ENCODE measurements around the gene AKAP6.
"Not testable (repeated sequence)": the region's sequence is repeated elsewhere in the genome, so short reads cannot be mapped to it uniquely, and the experiment has no call there.

The AKAP6 gene

DNA sequence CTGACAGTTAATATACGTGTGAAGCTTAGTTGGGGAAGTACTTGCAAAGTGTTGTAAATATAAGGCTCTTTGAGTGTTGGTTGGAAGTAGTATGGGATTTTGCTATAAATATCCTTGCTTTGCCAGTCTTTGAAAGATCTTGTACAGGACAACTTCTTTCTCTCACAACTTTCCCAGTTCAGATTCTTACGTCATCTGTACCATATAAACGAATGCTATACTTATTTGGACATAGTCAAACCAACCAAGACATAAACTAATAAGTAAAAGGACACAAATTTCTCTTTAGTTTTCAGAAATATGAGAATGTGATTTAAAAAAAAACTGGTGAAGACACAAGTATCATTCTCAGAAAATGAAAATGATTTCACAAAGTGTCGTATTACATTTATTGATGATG, 456.5 kb downstream of the AKAP6 start:
- no peak for DNase-seq

DNA sequence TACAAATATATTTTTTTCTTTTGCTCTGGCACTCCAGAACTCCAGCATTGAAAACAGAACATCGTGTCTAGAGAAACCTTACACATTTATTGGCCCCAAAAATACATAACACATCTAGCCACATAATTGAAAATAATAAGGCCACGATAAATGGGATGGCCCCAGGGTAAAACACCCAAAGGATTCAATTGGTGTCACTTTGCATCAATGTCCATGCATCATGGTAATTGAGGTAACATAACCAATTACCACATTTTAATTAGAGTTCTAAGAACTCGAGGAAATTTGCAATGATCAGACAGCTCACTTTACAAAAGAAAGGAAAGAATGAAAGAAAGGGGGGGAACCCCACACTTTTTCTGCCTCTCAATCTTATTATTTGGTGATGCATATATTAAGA, 457.8 kb downstream of the AKAP6 start:
- DNase-seq: no peak

DNA sequence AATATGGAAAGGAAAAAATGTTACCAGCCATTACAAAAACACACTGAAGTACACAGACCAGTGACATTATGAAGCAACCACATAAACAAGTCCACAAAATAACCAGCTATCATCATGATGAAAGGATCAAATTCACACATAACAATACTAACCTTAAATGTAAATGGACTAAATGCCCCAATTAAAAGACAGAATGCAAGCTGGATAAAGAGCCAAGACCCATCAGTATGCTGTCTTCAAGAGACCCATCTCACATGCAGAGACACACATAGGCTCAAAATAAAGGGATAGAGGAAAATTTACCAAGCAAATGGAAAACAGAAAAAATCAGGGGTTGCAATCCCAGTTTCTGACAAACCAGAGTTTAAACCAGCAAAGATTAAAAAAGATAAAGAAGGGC, 463.9 kb downstream of the AKAP6 start:
- not testable (repeated sequence) for DNase-seq

DNA sequence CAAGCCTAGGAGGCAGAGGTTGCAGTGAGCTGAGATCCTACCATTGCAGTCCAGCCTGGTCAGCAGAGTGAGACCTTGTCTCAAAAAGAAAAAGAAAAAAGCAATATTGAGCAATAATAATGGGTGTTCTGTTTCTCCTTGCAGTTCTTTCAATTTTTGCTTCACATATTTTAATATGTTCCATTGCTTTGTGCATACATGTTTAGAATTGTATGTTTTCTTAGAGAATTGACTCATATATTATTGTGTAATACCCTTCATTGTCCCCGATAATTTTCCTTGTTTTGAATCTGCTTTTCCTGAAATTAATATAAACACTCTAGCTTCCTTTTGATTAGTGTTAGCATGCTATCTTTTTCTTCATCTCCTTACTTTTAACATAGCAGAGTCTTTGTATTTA, 471.2 kb downstream of the AKAP6 start:
- DNase-seq: no peak

DNA sequence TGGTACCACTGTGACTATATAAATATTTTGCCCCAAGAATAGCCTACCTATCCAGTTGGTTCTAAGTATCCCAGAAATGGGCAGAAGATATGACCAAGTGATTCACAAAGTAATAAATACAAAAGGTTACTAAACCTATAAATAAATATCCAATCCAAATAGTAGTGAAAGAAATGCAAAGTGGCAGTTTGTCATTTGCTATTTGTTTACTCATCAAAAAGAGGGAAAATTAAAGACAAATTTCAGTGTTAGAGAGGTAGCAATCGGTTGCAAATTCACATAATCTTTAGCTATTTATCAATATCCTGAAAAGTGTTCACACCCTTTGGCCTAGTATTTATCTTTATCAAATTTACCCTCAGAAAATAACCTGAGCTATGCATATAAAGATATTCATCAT, 473.2 kb downstream of the AKAP6 start:
- no peak for DNase-seq

DNA sequence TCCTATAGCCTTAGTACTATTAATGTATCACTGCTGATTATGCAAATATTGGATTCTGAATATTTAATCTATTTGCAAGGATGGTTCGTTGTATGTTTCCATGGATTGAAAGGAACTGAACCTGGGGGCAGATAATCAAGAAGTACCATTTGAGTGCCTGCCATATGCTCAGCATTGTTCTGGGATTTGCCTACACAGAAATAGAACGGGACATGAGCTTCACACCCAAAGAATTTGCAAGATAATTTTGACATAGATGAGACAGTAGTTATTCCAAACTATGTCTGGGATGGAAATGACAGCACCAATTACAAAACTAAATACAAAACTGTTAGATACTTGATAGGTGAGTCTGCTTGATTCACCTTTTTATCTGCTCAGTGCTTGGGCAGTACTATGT, 476.9 kb downstream of the AKAP6 start:
- no peak for DNase-seq

DNA sequence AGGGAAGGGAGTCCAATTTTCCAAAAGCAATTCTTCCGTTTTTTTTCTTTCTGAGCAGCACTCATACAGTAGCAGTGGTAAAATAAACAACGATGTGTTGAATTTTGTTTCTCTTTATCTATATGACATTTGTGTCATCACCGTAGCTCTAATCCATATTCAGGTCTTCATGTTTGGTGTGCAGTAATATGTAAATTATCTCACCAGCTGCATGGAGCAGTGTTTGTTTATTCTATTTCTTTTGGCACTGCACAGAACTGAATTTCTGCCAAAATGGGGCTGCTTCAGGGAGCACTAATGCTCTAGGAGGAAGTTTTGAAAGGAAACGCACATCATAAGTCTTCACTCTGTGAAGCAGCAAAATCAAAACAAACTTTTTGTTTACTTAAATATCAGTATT, 479.5 kb downstream of the AKAP6 start:
- DNase-seq: peak; percentile 75

DNA sequence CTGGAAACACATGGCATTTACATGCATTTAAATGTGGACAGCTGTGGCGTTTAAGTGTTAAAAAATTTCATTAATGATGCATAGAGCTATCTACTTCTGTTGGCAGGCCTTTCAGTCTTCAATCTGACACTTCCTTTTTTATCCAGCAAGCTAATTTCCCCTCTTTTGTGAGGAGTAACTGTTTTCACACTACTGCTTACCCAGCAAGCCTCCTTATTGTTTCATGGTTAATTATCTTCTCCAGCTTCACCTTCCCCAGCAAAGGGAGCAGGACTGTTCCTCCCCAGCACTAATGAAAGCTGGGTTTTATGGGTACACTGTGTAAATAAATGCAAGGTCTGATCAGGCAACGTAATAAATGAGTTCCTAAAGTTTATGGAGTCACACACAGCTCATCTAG, 480.2 kb downstream of the AKAP6 start:
- DNase-seq: peak; percentile 40

DNA sequence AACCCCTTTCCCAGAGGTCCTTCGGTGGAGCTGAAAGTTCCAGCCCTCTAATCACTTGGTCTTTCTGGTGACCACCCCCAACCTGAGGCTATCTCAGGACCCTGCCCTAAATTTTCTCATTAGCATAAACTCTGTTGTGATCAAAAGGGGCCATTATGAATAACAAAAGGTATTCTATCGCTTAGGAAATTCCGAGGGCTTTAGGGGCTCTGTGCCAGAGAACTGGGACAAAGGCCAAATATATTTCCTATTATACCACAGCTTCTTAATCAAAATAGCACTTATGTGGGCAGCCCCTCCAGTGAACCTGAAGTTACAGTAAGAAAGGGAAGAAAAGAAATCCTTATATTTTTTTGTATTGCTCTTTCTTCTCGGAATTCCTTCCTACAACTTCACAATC, 484.3 kb downstream of the AKAP6 start:
- no peak for DNase-seq

DNA sequence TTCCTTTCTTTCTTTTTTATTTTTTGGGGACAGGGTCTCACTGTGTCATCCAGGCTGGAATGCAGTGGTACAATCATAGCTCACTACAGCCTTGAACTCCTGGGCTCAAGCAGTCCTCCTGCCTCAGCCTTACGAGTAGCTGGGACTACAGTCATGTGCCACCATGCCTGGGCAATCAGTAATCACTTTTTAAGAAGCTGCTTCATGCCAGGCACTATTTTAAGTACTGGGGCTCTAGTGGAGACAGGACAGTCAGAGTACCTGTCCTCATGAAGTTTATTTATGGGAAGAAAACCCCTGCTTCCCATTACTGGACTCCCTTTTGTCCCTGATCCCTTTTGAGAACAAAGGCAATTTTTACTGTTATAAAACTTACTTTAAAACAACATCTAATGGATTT, 485.6 kb downstream of the AKAP6 start:
- DNase-seq: no peak

DNA sequence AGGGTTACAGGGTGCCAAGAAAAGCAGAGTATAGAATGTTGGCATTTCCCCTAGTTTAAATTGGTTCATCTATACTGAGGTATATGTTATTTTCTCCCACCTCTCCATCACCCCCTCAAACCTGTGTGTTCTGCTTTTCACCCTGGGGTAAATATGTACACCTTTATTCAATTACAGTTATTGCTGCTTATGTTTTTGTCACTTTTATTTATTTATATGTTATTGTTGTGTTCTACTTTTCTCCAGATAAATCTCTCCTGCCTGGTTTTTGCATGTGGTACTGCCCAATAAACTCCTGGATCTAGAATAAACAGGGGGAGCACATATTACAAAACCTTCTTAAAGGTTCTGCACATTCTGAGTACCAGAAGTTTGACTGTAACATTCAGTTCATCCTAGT, 487.5 kb downstream of the AKAP6 start:
- no peak for DNase-seq

DNA sequence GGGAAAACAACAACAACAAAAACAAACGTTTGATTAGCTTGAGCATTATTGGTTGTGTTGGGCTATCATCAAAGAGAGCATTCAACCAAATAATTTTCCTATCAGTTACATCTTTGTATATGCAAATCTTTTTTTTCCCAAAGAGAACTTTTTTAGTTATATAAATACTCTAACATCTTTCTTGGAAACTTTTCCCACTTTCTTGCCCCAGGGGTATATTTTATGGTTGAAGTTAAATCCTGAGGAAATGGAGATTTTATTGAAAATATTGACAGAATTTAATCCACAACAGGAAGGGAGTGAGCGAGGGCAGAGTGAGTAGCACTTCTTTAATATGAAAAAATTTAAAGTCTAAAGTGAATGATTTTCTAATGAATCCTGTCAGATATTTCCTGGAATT, 488.7 kb downstream of the AKAP6 start:
- DNase-seq: no peak

DNA sequence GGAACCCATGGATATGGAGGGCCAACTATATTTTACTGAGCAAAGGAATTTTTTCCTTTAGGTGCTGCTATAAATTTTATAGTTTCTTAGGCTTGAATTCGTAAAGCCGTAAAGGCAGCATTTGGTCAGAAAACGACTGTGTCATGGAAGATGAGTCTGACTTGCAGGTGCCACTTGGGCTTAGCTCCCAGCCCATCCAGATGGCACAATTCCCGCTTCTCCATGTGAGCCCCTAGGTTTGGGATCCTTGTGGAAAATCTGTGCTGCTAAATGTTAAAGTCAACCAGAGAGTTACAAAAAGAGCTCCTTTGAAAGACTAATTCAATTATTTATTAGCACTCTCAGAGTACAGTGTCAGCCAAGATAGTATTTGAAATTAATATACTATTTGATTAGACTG, 489.5 kb downstream of the AKAP6 start:
- no peak for DNase-seq

DNA sequence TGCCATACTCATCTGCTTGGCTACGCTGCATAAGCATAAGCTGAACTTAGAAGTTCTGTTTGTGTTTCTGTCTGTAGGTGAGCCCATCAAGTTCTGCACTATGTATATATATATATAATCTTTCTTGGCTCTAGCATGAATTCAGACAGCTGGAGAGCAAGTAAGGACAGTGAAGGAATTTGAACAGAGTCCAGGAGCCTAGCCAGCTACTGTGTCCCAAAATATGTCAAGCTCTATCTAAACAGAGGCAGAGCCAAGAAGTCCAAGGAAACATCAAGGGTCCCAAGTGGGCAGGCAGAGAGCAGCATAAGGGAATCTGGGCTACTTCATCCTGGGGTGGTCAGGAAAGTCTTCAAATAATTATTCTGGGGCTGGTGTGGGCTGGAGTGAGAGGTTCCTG, 491.1 kb downstream of the AKAP6 start:
- DNase-seq: no peak

DNA sequence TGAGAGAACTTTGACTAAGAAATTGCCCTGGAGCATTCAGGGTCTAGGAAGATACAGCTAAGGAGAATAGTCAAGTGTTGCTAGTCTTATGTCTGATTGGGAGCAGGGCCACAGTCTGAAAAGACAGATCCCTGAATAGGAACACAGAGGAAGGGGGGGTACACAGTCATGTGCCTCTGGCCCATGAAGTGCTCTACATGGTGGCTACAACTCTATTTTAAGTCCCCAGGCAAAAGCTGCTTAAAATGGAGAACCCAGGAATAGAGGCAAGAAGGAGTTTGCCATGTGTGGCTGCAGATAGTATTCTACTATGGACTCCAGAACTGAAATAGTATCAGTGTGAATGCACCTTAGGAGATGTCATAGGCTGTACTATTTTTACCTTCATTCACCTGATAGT, 491.6 kb downstream of the AKAP6 start:
- DNase-seq: no peak

DNA sequence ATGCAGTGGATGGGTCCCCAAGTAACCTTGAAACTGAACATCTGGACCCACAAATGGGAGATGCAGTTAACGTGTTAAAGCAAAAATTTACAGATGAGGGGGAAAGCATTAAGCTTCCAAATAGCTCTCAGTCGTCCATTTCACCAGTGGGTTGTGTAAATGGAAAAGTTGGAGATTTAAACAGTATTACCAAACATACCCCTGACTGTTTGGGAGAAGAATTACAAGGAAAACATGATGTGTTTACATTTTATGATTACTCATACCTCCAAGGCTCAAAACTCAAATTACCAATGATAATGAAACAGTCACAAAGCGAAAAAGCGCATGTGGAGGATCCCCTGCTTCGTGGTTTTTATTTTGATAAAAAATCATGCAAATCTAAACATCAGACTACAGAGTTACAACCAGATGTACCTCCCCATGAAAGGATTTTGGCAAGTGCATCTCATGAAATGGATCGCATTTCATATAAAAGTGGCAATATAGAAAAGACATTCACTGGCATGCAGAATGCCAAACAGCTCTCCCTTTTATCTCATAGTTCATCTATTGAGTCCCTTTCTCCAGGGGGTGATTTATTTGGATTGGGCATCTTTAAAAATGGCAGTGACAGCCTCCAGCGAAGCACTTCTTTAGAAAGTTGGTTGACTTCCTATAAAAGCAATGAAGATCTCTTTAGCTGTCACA, 493.0 kb downstream of the AKAP6 start:
- DNase-seq: no peak

DNA sequence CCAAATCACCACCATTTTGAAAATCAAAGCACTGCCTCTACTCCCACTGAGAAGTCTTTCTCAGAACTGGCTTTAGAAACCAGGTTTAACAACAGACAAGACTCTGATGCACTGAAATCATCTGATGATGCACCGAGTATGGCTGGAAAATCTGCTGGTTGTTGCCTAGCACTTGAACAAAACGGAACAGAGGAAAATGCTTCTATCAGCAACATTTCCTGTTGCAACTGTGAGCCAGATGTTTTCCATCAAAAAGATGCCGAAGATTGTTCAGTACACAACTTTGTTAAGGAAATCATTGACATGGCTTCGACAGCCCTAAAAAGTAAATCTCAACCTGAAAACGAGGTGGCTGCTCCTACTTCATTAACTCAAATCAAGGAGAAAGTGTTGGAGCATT, 494.6 kb downstream of the AKAP6 start:
- DNase-seq: no peak

DNA sequence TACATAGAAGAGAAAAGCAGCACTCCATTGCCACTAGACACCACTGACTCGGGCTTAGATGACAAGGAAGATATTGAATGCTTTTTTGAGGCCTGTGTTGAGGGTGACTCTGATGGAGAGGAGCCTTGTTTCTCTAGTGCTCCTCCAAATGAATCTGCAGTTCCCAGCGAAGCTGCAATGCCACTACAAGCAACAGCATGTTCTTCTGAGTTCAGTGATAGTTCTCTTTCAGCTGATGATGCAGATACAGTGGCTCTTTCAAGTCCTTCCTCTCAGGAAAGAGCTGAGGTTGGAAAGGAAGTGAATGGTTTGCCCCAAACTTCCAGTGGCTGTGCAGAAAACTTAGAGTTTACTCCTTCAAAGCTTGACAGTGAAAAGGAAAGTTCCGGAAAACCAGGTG, 495.1 kb downstream of the AKAP6 start:
- no peak for DNase-seq

DNA sequence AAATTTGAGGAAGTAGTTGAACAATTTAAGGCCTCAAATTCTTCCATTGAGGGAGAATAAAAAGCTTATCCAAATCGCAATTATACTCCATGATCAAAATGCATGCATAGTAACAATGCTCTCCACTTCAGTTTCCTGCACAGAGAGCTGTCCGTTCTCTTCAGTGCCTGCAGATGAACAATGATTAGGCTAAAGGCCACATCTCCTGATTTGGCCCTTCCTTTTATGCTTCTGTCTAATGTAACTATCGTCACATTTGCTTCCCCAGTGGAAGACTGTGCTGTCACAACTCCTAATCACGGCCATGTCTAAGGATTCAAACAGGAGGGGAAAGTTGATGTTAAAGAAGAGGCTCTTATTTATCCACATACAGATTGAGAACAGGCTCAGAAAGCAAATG, 496.0 kb downstream of the AKAP6 start:
- no peak for DNase-seq

DNA sequence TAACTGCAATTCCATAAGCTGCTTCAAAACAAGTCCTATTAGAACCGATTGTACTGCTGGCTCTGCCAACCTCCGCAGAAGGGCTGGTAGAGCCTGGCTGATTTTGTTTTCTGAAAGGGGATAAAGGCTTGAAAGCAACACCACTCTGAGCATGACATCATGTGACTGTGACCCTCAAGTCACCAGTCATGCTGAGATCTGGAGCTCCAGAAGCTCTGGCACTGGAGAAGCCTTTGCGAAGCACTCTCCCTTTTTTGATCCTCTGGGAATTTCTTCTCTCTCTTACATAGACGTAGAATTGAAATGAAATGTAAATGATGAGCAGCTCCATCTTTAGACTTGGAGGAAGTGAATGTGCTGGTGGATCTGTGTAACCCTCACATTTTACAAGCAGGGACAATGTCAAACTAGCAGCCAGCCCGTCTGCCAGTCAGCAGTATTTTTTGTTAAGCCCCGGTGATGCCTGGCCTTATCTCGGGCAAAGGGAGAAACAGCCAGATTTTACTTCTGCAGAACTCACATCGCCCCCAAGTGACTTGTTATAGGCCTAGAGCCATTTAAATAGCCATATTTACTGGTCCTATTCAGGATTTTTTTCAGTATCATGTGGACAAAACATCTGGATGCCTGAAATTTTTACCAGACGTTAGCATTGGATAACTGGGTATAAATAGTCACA, 497.4 kb downstream of the AKAP6 start:
- peak; percentile 31 for DNase-seq

DNA sequence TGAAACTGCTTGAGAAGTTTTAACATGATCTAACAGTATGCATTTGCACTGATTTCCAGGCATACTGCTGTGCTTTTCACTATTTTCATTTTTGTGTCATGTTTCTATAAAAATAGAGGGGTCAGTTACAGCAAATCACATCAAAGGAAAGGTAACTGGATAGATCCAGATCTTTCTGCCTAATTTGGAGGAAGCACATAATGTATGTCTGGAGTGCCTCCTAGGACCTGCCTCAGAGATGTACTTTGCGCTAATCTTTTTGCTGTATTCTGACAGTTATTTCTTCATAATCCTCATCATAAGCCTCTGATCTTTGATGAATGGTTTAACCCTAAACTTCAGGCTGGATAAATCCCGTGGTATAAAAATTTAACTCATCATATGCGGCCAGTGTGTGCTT, 498.4 kb downstream of the AKAP6 start:
- DNase-seq: no peak

DNA sequence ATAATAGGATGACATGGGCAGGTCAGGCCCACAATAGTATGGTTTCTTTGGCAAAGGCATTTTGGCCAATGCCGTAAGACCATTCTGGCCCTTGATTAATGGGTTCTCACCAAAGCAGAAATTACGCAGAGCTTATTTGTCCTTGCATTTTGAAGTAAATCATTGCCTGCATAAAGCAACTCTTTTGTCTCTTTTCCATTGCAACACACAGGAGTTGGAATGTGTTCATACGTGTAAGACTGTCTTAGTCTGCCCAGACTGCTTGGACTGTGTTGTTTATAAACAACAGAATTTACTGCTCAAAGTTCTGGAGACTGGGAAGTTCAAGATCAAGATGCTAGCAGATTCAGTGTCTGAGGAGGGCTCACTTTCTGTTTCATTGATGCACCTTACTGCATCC, 506.8 kb downstream of the AKAP6 start:
- DNase-seq: no peak

DNA sequence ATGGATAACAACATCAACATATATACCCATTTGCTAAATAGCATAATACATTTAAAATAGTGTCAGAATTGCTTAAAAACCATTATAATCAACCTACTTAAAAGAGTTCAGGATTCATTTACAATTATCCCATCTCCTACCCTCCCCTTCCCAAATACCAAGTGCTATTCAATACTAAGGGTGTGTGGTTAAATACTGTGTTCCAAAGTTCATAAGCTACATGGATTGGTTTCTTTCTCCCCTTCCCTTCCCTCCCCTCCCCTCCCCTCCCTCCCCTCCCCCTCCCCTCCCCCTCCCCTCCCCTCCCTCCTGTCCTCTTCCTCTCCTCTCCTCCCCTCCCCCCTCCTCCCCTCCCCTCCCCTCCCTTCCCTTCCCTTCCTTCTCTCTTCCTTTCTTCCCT, 512.6 kb downstream of the AKAP6 start:
- no peak for DNase-seq

DNA sequence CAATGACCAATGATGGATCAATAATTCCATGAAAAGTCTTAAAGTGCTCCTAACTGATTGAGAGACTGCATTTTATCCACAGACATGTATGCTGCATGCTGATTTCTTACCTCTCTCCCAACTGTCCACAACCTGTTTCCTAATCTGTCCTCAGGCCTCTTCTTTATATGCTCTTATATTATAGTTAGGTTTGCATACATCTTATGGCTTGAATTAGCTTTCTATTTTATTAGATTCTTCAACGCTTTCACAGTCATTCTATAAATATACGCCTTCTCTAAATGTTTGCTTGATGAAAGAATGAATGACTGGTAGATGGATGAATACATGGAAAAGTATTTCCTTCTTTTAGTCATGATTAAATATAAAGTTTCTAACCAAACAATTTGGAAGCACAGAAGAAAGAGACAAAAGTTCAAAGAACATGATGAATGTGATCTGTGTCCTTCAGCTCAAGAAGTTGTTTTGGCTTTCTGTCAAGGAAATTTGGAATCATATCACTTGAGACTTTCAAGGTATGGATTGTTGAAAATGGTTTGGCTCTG, 517.8 kb downstream of the AKAP6 start:
- no peak for DNase-seq

DNA sequence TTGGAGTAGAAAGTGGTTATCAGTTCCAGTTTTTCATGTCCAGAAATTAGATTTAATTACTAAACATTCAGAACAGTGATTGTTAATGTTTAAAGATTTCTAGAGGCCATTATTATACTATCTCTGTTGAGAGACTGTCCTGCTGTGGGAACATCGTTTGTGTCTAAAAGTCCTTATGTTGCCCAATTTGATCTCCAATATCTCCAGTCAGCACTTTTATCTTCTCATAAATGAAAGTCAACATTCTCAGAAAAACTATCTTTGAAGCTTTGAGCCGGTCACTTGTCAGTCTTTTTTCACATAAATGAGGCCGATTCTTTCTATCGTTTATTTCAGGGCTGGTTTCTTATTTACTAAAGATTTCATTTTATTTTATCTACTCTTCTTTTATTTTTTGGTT, 518.8 kb downstream of the AKAP6 start:
- no peak for DNase-seq
